Activated T-helper 1 cell treated with anti-CD3 and anti-CD28 coated beads, Interleukin-12 subunit alpha, Interleukin-12 subunit beta, Interleukin-2, Interleukin-4 antibody, amounts not matched to agents 30 ng/mL and 10 ng/mL and 1 ng/mL, durations not matched to agents 14 hours and 24 hours and 36 hours (primary cell): Measurements from ENCODE around the gene SORBS1. TPM values are rescaled to one million over a fixed set of nuclear protein-coding genes. Genes with fewer than 3 reads are reported as not detected.

Source experiments
- DNase-seq: peaks from one replicate; pipeline ENCODE4 v3.0.0; 2021; ENCODE audit warnings: low spot score
- H3K27ac Mint-ChIP-seq: one replicate; pipeline ENCODE4 v1.8.0; 2021; ENCODE audit warnings: mild to moderate bottlenecking, mixed read lengths
- H3K27me3 Mint-ChIP-seq: one replicate; pipeline ENCODE4 v1.8.0; 2022; ENCODE audit warnings: mild to moderate bottlenecking, moderate library complexity, mixed read lengths; ENCODE audit not compliant: insufficient read depth
- H3K36me3 Mint-ChIP-seq: one replicate; pipeline ENCODE4 v1.8.0; 2021; ENCODE audit warnings: low read depth, mixed read lengths
- H3K4me1 Mint-ChIP-seq: one replicate; pipeline ENCODE4 v1.8.0; 2021; ENCODE audit warnings: low read depth, mixed read lengths
- H3K4me3 Mint-ChIP-seq: one replicate; pipeline ENCODE4 v1.8.0; 2021; ENCODE audit warnings: mild to moderate bottlenecking, moderate library complexity, mixed read lengths
- H3K9me3 Mint-ChIP-seq: one replicate; pipeline ENCODE4 v1.8.0; 2021; ENCODE audit warnings: mixed read lengths
- intact Hi-C: fragments of 100-400 bp; cut with micrococcal nuclease; formaldehyde crosslinking; loops from one replicate; pipeline ENCODE4 v1.15.1; 2024
- total RNA-seq: library from RNA; stranded (reverse); gene quantifications from 2 replicates; pipeline ENCODE4 v1.2.3, GENCODE V29; 2022

SORBS1 gene
- total RNA-seq, 1 donor from 2014 or later, result 0.73 TPM

- no peak for DNase-seq
- Mint-ChIP-seq H3K36me3 (no peaks in the 10 kb centered on the region), H3K4me3 (no peak overlapping the region), H3K27me3 (peaks cover 10% of the 10 kb centered on the region), H3K9me3 (no peaks in the 10 kb centered on the region), H3K27ac (no peak overlapping the region), H3K4me1 (no peaks in the 10 kb centered on the region)
- intact Hi-C loops, result no loop called here
Observed at GRCh38 chr10:95451568-95452524, 109.3 kb downstream of the SORBS1 start.

DNA sequence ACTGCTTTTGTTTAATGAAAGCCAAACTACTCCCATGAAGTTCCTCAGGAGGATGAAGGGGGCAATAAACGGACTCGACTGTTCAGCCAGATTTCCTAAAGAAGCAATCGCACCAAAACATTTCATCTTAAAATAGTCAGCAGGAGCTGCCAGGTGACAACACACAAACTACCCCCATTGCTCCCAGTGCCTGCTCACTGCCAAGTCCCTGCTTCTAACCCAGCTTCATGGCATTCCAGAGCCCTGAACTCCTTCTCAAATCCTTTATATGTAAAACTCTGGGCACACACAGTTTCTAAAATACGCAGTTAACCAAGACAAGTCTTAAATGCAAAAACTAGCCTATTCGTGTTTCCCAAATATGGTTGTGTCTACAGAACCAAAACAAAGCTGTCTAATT is 110.0 kb downstream of the SORBS1 start:
- Mint-ChIP-seq H3K4me1 (no peaks in the 10 kb centered on the region), H3K4me3 (no peak overlapping the region), H3K36me3 (no peaks in the 10 kb centered on the region), H3K27me3 (peaks cover 9% of the 10 kb centered on the region), H3K27ac (no peak overlapping the region), H3K9me3 (no peaks in the 10 kb centered on the region)
- intact Hi-C loops, result no loop called here
- DNase-seq, result no peak

DNA sequence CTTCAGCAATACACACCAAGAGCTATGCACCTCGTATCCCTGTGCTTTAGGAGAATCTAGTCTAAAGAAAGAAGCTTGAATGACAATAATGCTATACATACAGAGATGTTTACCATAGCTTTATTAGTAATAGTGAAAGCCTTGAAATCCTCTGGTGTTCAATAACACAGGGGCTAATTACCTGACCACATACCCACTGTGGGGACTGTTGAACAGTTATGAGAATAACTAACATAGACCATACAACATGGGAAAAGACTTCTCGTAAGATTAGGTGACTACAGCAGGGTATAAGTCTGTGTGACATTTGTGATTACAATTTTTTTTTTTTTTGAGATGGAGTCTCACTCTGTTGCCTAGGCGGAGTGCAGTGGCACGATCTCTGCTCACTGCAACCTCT is 111.0 kb downstream of the SORBS1 start:
- H3K4me1 Mint-ChIP-seq, result no peaks in the 10 kb centered on the region
- H3K4me3 Mint-ChIP-seq, result no peak overlapping the region
- H3K36me3 Mint-ChIP-seq, result no peaks in the 10 kb centered on the region
- H3K9me3 Mint-ChIP-seq, result no peaks in the 10 kb centered on the region
- no peak overlapping the region for H3K27ac Mint-ChIP-seq
- no peak for DNase-seq
- peaks cover 8% of the 10 kb centered on the region for H3K27me3 Mint-ChIP-seq
- intact Hi-C loops, result no loop called here

DNA sequence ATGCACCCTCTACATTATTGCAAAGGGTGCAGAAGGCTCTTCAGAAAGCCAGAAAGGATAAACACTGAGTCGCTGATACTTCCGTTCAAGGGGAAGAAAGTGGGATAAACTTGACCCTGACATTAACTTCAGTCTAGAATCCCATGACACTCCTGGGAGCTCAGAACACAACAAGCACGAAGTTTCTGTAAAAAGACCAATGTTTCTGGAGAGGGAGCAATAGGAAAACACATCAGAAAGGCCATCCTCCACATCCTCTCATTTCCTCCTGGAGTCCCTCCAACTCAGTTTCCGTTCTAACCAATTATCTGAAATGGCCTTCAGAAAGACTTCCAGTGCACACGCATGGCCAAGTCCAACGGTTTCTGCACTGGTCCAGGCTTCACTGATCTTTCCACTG is 113.5 kb downstream of the SORBS1 start:
- Mint-ChIP-seq H3K9me3 (no peaks in the 10 kb centered on the region), H3K27ac (no peak overlapping the region), H3K4me1 (no peaks in the 10 kb centered on the region), H3K36me3 (no peaks in the 10 kb centered on the region), H3K27me3 (peaks cover 20% of the 10 kb centered on the region), H3K4me3 (no peak overlapping the region)
- intact Hi-C loops, result loop anchor here (5.0 kb wide), 2 partner anchors 155 to 315 kb away; no protein-coding TSS in a partner anchor
- DNase-seq, result no peak

DNA sequence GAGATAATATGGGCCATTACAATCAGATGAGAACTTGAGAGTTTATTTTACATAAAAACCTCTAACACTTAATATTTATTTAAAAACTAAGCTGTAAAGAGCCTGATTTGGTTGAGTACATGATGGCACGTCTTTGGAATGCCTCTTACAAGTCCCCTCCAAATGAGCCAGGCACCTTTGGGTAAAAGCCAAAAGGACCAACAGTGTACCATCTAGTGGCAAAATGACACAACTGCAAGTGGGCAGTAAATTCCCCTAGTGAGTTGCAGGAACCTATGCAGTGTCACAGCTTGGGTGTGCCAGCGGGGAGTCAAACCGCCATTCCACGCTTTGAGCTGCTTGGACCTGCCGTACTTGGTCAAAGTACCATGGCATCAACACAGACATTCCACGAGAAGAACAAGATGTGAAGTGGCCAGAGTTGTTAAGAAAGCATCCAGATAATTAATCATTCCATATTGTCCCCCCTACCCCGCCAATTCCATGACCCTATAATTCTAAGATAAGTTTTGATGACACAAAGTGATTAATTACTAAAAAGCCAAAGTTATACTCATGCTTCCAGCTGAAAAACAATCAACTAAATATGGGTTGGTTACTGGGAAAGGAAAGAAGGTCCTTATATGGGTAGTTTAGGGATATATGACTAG is 115.2 kb downstream of the SORBS1 start:
- intact Hi-C loops, result loop anchor here (1.0 to 5.0 kb wide), 4 partner anchors 16 to 314 kb away; no protein-coding TSS in a partner anchor
- Mint-ChIP-seq H3K27me3 (peaks cover 20% of the 10 kb centered on the region), H3K9me3 (no peaks in the 10 kb centered on the region), H3K27ac (no peak overlapping the region), H3K36me3 (no peaks in the 10 kb centered on the region), H3K4me3 (no peak overlapping the region), H3K4me1 (peaks cover 4% of the 10 kb centered on the region)
- peak; percentile 4 for DNase-seq

DNA sequence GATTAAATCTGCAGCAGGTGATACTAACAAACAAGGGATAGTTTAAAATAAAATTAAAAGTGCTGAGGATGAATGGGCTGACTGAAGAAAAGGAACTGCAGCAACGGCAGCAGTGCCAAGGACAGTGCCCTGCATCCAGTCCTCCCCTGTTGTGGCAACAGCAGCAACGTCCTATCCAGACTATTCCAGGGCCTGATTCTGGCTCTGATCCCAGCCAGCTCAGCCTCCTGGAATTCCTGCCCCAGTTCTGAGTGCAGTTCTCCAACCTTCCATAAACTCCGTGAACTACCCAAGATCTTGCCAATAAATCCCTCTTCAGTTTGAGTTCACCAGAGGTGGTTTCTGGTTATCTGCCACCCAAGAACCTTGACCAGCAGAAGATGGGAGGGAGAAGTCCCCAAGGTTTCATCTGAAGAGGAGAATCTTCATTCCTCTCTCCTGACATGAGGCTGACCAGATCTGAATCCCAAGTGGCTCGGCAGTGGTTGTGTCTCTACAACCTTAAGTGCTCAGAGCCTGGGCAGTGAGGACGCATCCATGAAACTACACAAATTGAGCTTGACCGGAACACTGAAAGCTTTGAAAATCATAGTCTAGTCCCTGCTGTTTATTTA is 115.8 kb downstream of the SORBS1 start:
- Mint-ChIP-seq H3K27me3 (peaks cover 23% of the 10 kb centered on the region), H3K9me3 (no peaks in the 10 kb centered on the region)
- intact Hi-C loops, result loop anchor here (5.0 kb wide), 2 partner anchors 157 to 313 kb away; no protein-coding TSS in a partner anchor

GRCh38 chr10:95444792-95445191 is 116.4 kb downstream of the SORBS1 start:
- H3K4me1 Mint-ChIP-seq, result peaks cover 8% of the 10 kb centered on the region
- H3K9me3 Mint-ChIP-seq, result no peaks in the 10 kb centered on the region
- DNase-seq, result no peak
- intact Hi-C loops, result loop anchor here (5.0 kb wide), 2 partner anchors 158 to 312 kb away; no protein-coding TSS in a partner anchor
- H3K27me3 Mint-ChIP-seq, result peaks cover 26% of the 10 kb centered on the region
- no peaks in the 10 kb centered on the region for H3K36me3 Mint-ChIP-seq
- no peak overlapping the region for H3K4me3 Mint-ChIP-seq
- no peak overlapping the region for H3K27ac Mint-ChIP-seq

More for the DNA sequence above, 115.8 kb downstream of the SORBS1 start:
- Mint-ChIP-seq H3K4me3 (no peak overlapping the region), H3K27ac (no peak overlapping the region), H3K36me3 (no peaks in the 10 kb centered on the region), H3K4me1 (peaks cover 8% of the 10 kb centered on the region)
- no peak for DNase-seq

DNA sequence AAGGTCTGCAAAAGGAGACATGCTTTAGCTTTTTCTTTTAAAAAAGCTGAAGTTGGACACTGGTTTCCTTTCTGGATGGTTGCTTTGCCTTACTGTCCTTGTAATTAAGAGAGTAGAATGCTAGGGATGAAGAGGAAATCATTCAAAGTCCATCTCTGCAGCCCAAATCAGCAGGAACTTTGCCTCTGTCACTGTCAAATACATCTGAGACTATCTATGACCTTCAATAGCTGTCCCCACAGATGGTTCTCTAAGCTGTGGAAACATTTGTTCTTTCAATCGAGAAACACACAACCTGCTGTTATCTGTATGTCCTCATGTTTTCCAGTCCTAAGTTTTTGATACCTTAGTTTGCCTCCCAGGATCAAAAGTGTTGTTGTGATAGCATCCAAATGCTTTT is 117.5 kb downstream of the SORBS1 start:
- Mint-ChIP-seq H3K9me3 (no peaks in the 10 kb centered on the region), H3K27me3 (peaks cover 24% of the 10 kb centered on the region), H3K4me3 (no peak overlapping the region), H3K36me3 (no peaks in the 10 kb centered on the region), H3K4me1 (peaks cover 8% of the 10 kb centered on the region), H3K27ac (no peak overlapping the region)
- DNase-seq, result no peak
- intact Hi-C loops, result no loop called here

GRCh38 chr10:95442341-95442740 is 118.8 kb downstream of the SORBS1 start:
- intact Hi-C loops, result no loop called here

DNA sequence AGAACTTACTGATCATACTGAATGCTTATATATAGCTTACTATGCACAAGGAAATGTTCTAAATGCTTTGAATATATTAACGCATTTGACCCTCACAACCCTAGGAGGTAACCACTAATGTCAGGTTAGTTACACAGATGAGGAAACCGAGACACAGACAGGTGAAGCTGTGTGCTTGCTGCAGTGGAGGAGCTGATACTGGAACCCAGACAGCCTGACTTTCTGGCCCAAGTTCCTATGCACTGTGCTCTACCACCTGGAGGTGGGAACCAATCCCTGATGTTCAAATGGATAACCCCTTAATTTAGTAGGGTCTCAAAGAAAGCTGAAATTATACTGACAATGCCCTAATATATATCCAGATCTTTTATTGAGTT is 119.6 kb downstream of the SORBS1 start:
- no peak for DNase-seq
- Mint-ChIP-seq H3K4me1 (peaks cover 8% of the 10 kb centered on the region), H3K4me3 (no peak overlapping the region), H3K36me3 (no peaks in the 10 kb centered on the region), H3K27ac (no peak overlapping the region), H3K9me3 (no peaks in the 10 kb centered on the region), H3K27me3 (peaks cover 22% of the 10 kb centered on the region)
- intact Hi-C loops, result no loop called here

More at GRCh38 chr10:95442341-95442740, 118.8 kb downstream of the SORBS1 start:
- Mint-ChIP-seq H3K4me1 (peaks cover 8% of the 10 kb centered on the region), H3K27ac (no peak overlapping the region), H3K36me3 (no peaks in the 10 kb centered on the region), H3K27me3 (peaks cover 22% of the 10 kb centered on the region), H3K4me3 (no peak overlapping the region), H3K9me3 (no peaks in the 10 kb centered on the region)
- DNase-seq, result no peak

GRCh38 chr10:95440756-95441546 is 120.2 kb downstream of the SORBS1 start:
- intact Hi-C loops, result no loop called here
- Mint-ChIP-seq H3K4me1 (peaks cover 8% of the 10 kb centered on the region), H3K27me3 (peaks cover 21% of the 10 kb centered on the region), H3K9me3 (no peaks in the 10 kb centered on the region), H3K36me3 (no peaks in the 10 kb centered on the region), H3K27ac (no peak overlapping the region), H3K4me3 (no peak overlapping the region)
- DNase-seq, result no peak

DNA sequence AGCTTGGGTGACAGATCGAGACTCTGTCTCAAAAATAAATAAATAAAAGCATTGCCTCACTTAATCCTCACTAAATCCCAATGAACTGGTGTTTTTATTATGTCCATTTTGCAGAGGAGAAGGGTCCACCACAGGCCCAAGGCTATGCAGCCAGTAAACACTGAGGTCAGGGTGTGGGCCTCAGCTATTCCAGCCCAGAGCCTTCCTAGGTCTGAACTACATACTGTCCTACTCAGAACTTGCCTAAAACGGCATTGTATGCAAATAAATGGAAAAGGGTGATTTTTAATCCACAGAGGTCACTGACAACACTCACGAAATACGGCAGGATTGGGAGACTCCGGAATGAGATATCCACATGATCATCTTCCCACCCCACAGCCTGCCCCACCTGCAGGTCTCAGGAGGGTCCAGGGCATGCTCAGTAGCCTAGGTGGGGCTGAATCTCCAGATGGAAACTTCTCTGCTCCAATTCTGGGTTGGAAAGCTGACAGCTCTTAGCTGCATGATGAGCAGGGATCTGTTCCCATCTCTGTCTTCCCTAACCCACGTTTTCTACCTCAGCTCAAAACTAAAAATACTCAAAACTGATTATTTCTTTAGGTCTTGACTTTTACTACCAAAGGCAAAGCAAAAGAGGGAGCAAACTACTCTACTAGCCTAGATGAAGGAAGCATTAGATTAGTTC is 121.0 kb downstream of the SORBS1 start:
- intact Hi-C loops, result no loop called here
- H3K4me1 Mint-ChIP-seq, result peaks cover 8% of the 10 kb centered on the region
- no peak overlapping the region for H3K4me3 Mint-ChIP-seq

More for the DNA sequence above, 121.0 kb downstream of the SORBS1 start:
- no peak overlapping the region for H3K27ac Mint-ChIP-seq
- no peak for DNase-seq
- H3K9me3 Mint-ChIP-seq, result no peaks in the 10 kb centered on the region
- H3K36me3 Mint-ChIP-seq, result no peaks in the 10 kb centered on the region
- peaks cover 21% of the 10 kb centered on the region for H3K27me3 Mint-ChIP-seq
